HG02678 (cell line): ENCODE data around the gene RPN2.
A peak's percentile ranks its signal among the peaks of the same experiment; 100 is the strongest.

ENCODE experiments used
- ATAC-seq: cut with Tn5 transposase; IDR thresholded peaks from one replicate; pipeline ENCODE4 v1.9.1; 2021; ENCODE audit warnings: mild to moderate bottlenecking, moderate library complexity; ENCODE audit not compliant: unreplicated experiment

Gene RPN2

GRCh38 chr20:37179683-37180524 is 774 bp downstream of the RPN2 start:
- ATAC-seq: no peak

- no peak for ATAC-seq
These were observed 6.6 kb downstream of the RPN2 start for GRCh38 chr20:37185686-37186085.

GRCh38 chr20:37188787-37189186 is 9.7 kb downstream of the RPN2 start:
- no peak for ATAC-seq

GRCh38 chr20:37189416-37190016 is 10.4 kb downstream of the RPN2 start:
- peak; percentile 39 for ATAC-seq

GRCh38 chr20:37190354-37191112 is 11.4 kb downstream of the RPN2 start:
- ATAC-seq: no peak

- ATAC-seq: no peak
These were observed 13.2 kb downstream of the RPN2 start for GRCh38 chr20:37192137-37192854.

GRCh38 chr20:37193226-37193625 is 14.1 kb downstream of the RPN2 start:
- no peak for ATAC-seq

- no peak for ATAC-seq
These were observed 14.7 kb downstream of the RPN2 start for GRCh38 chr20:37193821-37194220.

GRCh38 chr20:37194621-37195417 is 15.7 kb downstream of the RPN2 start:
- ATAC-seq: no peak

- no peak for ATAC-seq
These were observed 20.0 kb downstream of the RPN2 start for GRCh38 chr20:37198932-37199660.

GRCh38 chr20:37200376-37200775 is 21.2 kb downstream of the RPN2 start:
- ATAC-seq: no peak

GRCh38 chr20:37200926-37201826 is 22.0 kb downstream of the RPN2 start:
- ATAC-seq: no peak

- no peak for ATAC-seq
These were observed 22.7 kb downstream of the RPN2 start for GRCh38 chr20:37201827-37202162.

- ATAC-seq: no peak
These were observed 23.3 kb downstream of the RPN2 start for GRCh38 chr20:37202267-37202943.

GRCh38 chr20:37204056-37204455 is 24.9 kb downstream of the RPN2 start:
- ATAC-seq: no peak

- no peak for ATAC-seq
These were observed 26.0 kb downstream of the RPN2 start for GRCh38 chr20:37205130-37205529.

GRCh38 chr20:37205794-37206193 is 26.7 kb downstream of the RPN2 start:
- no peak for ATAC-seq

- no peak for ATAC-seq
These were observed 28.0 kb downstream of the RPN2 start for GRCh38 chr20:37207171-37207570.
